NCI-H524 treated with DMSO at 0.1 percent for 48 hours (cell line): ENCODE data around the gene POLR1D.

Experiments
- DNase-seq: peaks from one replicate; lab custom pipeline; 2025; lab: John Stamatoyannopoulos, UW

The POLR1D gene

GRCh38 chr13:27639186-27639585, 17.5 kb downstream of the POLR1D start:
- DNase-seq: no peak

- no peak for DNase-seq
Measured at GRCh38 chr13:27641711-27642502, 20.2 kb downstream of the POLR1D start.

- no peak for DNase-seq
Measured at GRCh38 chr13:27643334-27644132, 21.8 kb downstream of the POLR1D start.

GRCh38 chr13:27644302-27644701, 22.6 kb downstream of the POLR1D start:
- no peak for DNase-seq

- DNase-seq: no peak
Measured at GRCh38 chr13:27650312-27650711, 28.6 kb downstream of the POLR1D start.

GRCh38 chr13:27654059-27654458, 32.4 kb downstream of the POLR1D start:
- no peak for DNase-seq

GRCh38 chr13:27654816-27655215, 33.1 kb downstream of the POLR1D start:
- DNase-seq: no peak

GRCh38 chr13:27657724-27658123, 36.0 kb downstream of the POLR1D start:
- DNase-seq: no peak

- DNase-seq: no peak
Measured at GRCh38 chr13:27658546-27658945, 36.9 kb downstream of the POLR1D start.

- DNase-seq: no peak
Measured at GRCh38 chr13:27659145-27659865, 37.6 kb downstream of the POLR1D start.

- peak; percentile 94 for DNase-seq
Measured at GRCh38 chr13:27660511-27660910, 38.8 kb downstream of the POLR1D start.

- DNase-seq: no peak
Measured at GRCh38 chr13:27661017-27661416, 39.3 kb downstream of the POLR1D start.

- DNase-seq: peak; percentile 48
Measured at GRCh38 chr13:27662738-27663470, 41.2 kb downstream of the POLR1D start.

GRCh38 chr13:27663947-27664346, 42.3 kb downstream of the POLR1D start:
- DNase-seq: no peak

- DNase-seq: no peak
Measured at GRCh38 chr13:27665333-27665732, 43.6 kb downstream of the POLR1D start.

- no peak for DNase-seq
Measured at GRCh38 chr13:27665761-27666160, 44.1 kb downstream of the POLR1D start.

- DNase-seq: no peak
Measured at GRCh38 chr13:27666951-27667350, 45.3 kb downstream of the POLR1D start.

GRCh38 chr13:27667946-27668345, 46.3 kb downstream of the POLR1D start:
- no peak for DNase-seq

- DNase-seq: no peak
Measured at GRCh38 chr13:27670861-27671260, 49.2 kb downstream of the POLR1D start.

GRCh38 chr13:27672025-27672424, 50.3 kb downstream of the POLR1D start:
- DNase-seq: no peak
